ENCODE measurements around the gene SPEF1. TPM values are rescaled to one million over a fixed set of nuclear protein-coding genes. Genes with fewer than 3 reads are reported as not detected.

SPEF1 gene
- total RNA-seq, 4 donors from 2014 or later: 1.3 TPM; not detected in 3

GRCh38 chr20:3798373-3798768 lies 17.1 kb upstream of the SPEF1 start:
- no peak for TF ChIP-seq CTCF (IDR thresholded peaks at IDR 0.05; ENCODE audit: low read depth)

GRCh38 chr20:3797592-3798372 lies 16.5 kb upstream of the SPEF1 start:
- no peak for TF ChIP-seq CTCF (IDR thresholded peaks at IDR 0.05; ENCODE audit: low read depth)

- no peak for TF ChIP-seq CTCF (IDR thresholded peaks at IDR 0.05; ENCODE audit: low read depth)
Observed at GRCh38 chr20:3797226-3797545, 15.9 kb upstream of the SPEF1 start.

GRCh38 chr20:3796477-3797225 lies 15.4 kb upstream of the SPEF1 start:
- no peak for TF ChIP-seq CTCF (IDR thresholded peaks at IDR 0.05; ENCODE audit: low read depth)

GRCh38 chr20:3795511-3796468 lies 14.5 kb upstream of the SPEF1 start, which contains the start of gene CDC25B:
Gene CDC25B (plus strand): TSS chr20:3796310. CDS start chr20:3796532, 222 bp downstream.
- no peak for TF ChIP-seq CTCF (IDR thresholded peaks at IDR 0.05; ENCODE audit: low read depth)

- no peak for TF ChIP-seq CTCF (IDR thresholded peaks at IDR 0.05; ENCODE audit: low read depth)
Observed at GRCh38 chr20:3794701-3795420, 13.6 kb upstream of the SPEF1 start.

Measured in subcutaneous adipose tissue (tissue), 4 donors.